Activated CD8-positive, alpha-beta T cell treated with anti-CD3 and anti-CD28 coated beads for 36 hours (primary cell): ENCODE results near the gene ABHD16A. TPM values are rescaled to one million over a fixed set of nuclear protein-coding genes. Genes with fewer than 3 reads are reported as not detected.

Experiments used
- ATAC-seq: fragments of 200-7000 bp; cut with Tn5 transposase; one replicate; pipeline ENCODE4 v1.10.0; 2021; ENCODE audit warnings: mild to moderate bottlenecking, moderate library complexity
- CTCF ChIA-PET: fragments of 350-600 bp; sonication (Branson Sonifier 250); formaldehyde crosslinking; loops from one replicate; lab custom pipeline; 2021; ENCODE audit warnings: antibody characterized with exemption; lab: Charles Lee
- POLR2A ChIA-PET: fragments of 350-600 bp; sonication (Branson Sonifier 250); formaldehyde crosslinking; loops from one replicate; lab custom pipeline; 2021; ENCODE audit warnings: antibody characterized with exemption; lab: Charles Lee
- DNase-seq: peaks from one replicate; pipeline ENCODE4 v3.0.0-alpha.2; 2020
- H3K27ac Mint-ChIP-seq: one replicate; pipeline ENCODE4 v1.8.0; 2021; ENCODE audit warnings: mild to moderate bottlenecking, mixed read lengths
- H3K27me3 Mint-ChIP-seq: one replicate; pipeline ENCODE4 v1.8.0; 2021; ENCODE audit warnings: mixed read lengths
- H3K36me3 Mint-ChIP-seq: one replicate; pipeline ENCODE4 v1.8.0; 2021; ENCODE audit warnings: low read depth, mixed read lengths
- H3K4me1 Mint-ChIP-seq: one replicate; pipeline ENCODE4 v1.8.0; 2021; ENCODE audit warnings: low read depth, mixed read lengths
- H3K4me3 Mint-ChIP-seq: one replicate; pipeline ENCODE4 v1.8.0; 2021; ENCODE audit warnings: mild to moderate bottlenecking, moderate library complexity, mixed read lengths
- H3K9me3 Mint-ChIP-seq: one replicate; pipeline ENCODE4 v1.8.0; 2021; ENCODE audit warnings: mixed read lengths
- CTCF ChIP-seq: fragments of 200-600 bp; IDR thresholded peaks from one replicate; pipeline ENCODE4 v1.8.0; 2022; ENCODE audit warnings: antibody characterized with exemption, mild to moderate bottlenecking
- intact Hi-C: fragments of 100-400 bp; cut with micrococcal nuclease; formaldehyde crosslinking; loops from one replicate; pipeline ENCODE4 v1.10.0; 2022
- total RNA-seq, 2 experiments: library from RNA; stranded (reverse); gene quantifications; one replicate each; pipeline ENCODE4 v1.2.3, GENCODE V29; 2021

The ABHD16A gene
- total RNA-seq, 2 experiments from 2014 or later, result 23.7 to 24.3 TPM

GRCh38 chr6:31739639-31740396 is 36.7 kb upstream of the ABHD16A start, which contains the start of gene MSH5:
TSS of gene MSH5 (plus strand) at chr6:31740005. CDS start at chr6:31740467, 462 bp downstream.
- no peak for TF ChIP-seq CTCF
- Mint-ChIP-seq H3K27ac (peak within 1 kb of the TSS; percentile 97), H3K4me1 (peaks cover 38% of the 10 kb centered on the region), H3K27me3 (no peaks in the 10 kb centered on the region), H3K4me3 (peak within 1 kb of the TSS; percentile 97), H3K9me3 (no peaks in the 10 kb centered on the region), H3K36me3 (peaks cover 53% of the 10 kb centered on the region)
- ChIA-PET CTCF (interaction anchor here (0.8 to 9.9 kb wide), 9 partner anchors 11 to 90 kb away, joined by 3 to 59 read pairs (median 4); partner anchors contain the start of genes DDAH2 and HSPA1B), POLR2A (interaction anchor here (0.6 to 6.0 kb wide), 24 partner anchors 10 to 385 kb away, joined by 3 to 30 read pairs (median 5); partner anchors contain the start of genes BAG6, CSNK2B, DDAH2 and DDX39B)
- peak; percentile 83 for ATAC-seq
- intact Hi-C loops, result loop anchor here (5.0 to 10.0 kb wide), 2 partner anchors 92 to 195 kb away; partner anchors contain the start of genes ATP6V1G2, DDX39B and NFKBIL1
- peak; percentile 99 for DNase-seq

- Mint-ChIP-seq H3K27me3 (no peaks in the 10 kb centered on the region), H3K36me3 (peaks cover 58% of the 10 kb centered on the region), H3K4me1 (peaks cover 51% of the 10 kb centered on the region), H3K4me3 (peak overlapping the region; percentile 97), H3K27ac (peak overlapping the region; percentile 93), H3K9me3 (no peaks in the 10 kb centered on the region)
- TF ChIP-seq CTCF, result no peak
- ChIA-PET POLR2A (interaction anchor here (0.6 to 6.0 kb wide), 25 partner anchors 10 to 1234 kb away, joined by 3 to 30 read pairs (median 4); partner anchors contain the start of genes BAG6, C6orf47, CSNK2B and DDX39B), CTCF (interaction anchor here (0.9 to 9.9 kb wide), 26 partner anchors 9 to 192 kb away, joined by 3 to 59 read pairs (median 4); partner anchors contain the start of genes ATP6V1G2, BAG6, DDAH2 and GPANK1)
- DNase-seq (peak; percentile 83), ATAC-seq (peak; percentile 10)
- intact Hi-C loops, result loop anchor here (5.0 to 10.0 kb wide), 2 partner anchors 94 to 193 kb away; partner anchors contain the start of genes ATP6V1G2, DDX39B and NFKBIL1
These were observed 35.2 kb upstream of the ABHD16A start for GRCh38 chr6:31737991-31738979.

- H3K36me3 Mint-ChIP-seq, result peaks cover 54% of the 10 kb centered on the region
- POLR2A ChIA-PET, result interaction anchor here (0.6 to 6.0 kb wide), 22 partner anchors 9 to 1235 kb away, joined by 3 to 30 read pairs (median 5); partner anchors contain the start of genes BAG6, C6orf47, CSNK2B and DDX39B
These were observed 34.3 kb upstream of the ABHD16A start for GRCh38 chr6:31737315-31737990.

More at GRCh38 chr6:31737315-31737990, 34.3 kb upstream of the ABHD16A start:
- Mint-ChIP-seq H3K27me3 (no peaks in the 10 kb centered on the region), H3K4me3 (peak overlapping the region; percentile 97), H3K4me1 (peaks cover 54% of the 10 kb centered on the region), H3K9me3 (no peaks in the 10 kb centered on the region), H3K27ac (peak overlapping the region; percentile 93)
- no peak for ATAC-seq
- intact Hi-C loops, result loop anchor here (5.0 to 10.0 kb wide), 2 partner anchors 95 to 193 kb away; partner anchors contain the start of genes ATP6V1G2, DDX39B and NFKBIL1
- peak; percentile 42 for DNase-seq
- CTCF ChIA-PET, result interaction anchor here (0.9 to 9.9 kb wide), 22 partner anchors 9 to 191 kb away, joined by 3 to 59 read pairs (median 5); partner anchors contain the start of genes ATP6V1G2, BAG6, DDAH2 and GPANK1
- no peak for TF ChIP-seq CTCF
